Neural cell (in vitro differentiated cells): ENCODE measurements around the gene TDRD3. TPM values are rescaled to one million over a fixed set of nuclear protein-coding genes. Genes with fewer than 3 reads are reported as not detected.

Experiments used
- H2AFZ ChIP-seq: fragments of 200-600, 300-800 bp; sonication (generic), shearing (Covaris generic); 2 replicates; pipeline ENCODE4 v1.6.0; 2014; ENCODE audit warnings: low read depth, mild to moderate bottlenecking, antibody characterized with exemption, low read length, moderate library complexity
- H3F3A ChIP-seq: fragments of 200-600 bp; shearing (Covaris generic); 2 replicates; pipeline ENCODE4 v1.6.1; 2016; ENCODE audit warnings: mild to moderate bottlenecking, moderate library complexity, mixed read lengths, antibody characterized with exemption, low read length; ENCODE audit not compliant: insufficient read depth, poor library complexity, severe bottlenecking
- H3K27ac ChIP-seq: fragments of 200-600, 300-800 bp; sonication (generic), shearing (Covaris generic); 2 replicates; pipeline ENCODE4 v1.5.1; 2014; ENCODE audit warnings: mild to moderate bottlenecking, low read length, moderate library complexity
- H3K27me3 ChIP-seq: fragments of 300-800, 200-600 bp; sonication (generic), shearing (Covaris generic); 2 replicates; pipeline ENCODE4 v1.6.0; 2014; ENCODE audit warnings: mild to moderate bottlenecking, low read depth, low read length, moderate library complexity; ENCODE audit not compliant: insufficient read depth
- H3K36me3 ChIP-seq: fragments of 300-800, 200-600 bp; sonication (generic), shearing (Covaris generic); 2 replicates; pipeline ENCODE4 v1.5.1; 2014; ENCODE audit warnings: mild to moderate bottlenecking, antibody characterized with exemption, low read length, moderate library complexity; ENCODE audit not compliant: insufficient read depth
- H3K4me2 ChIP-seq: fragments of 300-800, 200-600 bp; sonication (generic), shearing (Covaris generic); 2 replicates; pipeline ENCODE4 v1.6.0; 2014; ENCODE audit warnings: mild to moderate bottlenecking, low read length
- H3K4me3 ChIP-seq: fragments of 300-800, 200-600 bp; sonication (generic), shearing (Covaris generic); 2 replicates; pipeline ENCODE4 v1.5.1; 2014; ENCODE audit warnings: mild to moderate bottlenecking, low read length, moderate library complexity
- H3K79me2 ChIP-seq: fragments of 200-600 bp; shearing (Covaris generic); replicated peaks from 2 replicates; pipeline ENCODE4 v1.6.0; 2014; ENCODE audit warnings: mild to moderate bottlenecking, low read length, moderate library complexity; ENCODE audit not compliant: insufficient read depth
- H3K9ac ChIP-seq: fragments of 300-800, 200-600 bp; sonication (generic), shearing (Covaris generic); 2 replicates; pipeline ENCODE4 v1.6.1; 2016; ENCODE audit warnings: mild to moderate bottlenecking, low read length, mixed read lengths
- H3K9me2 ChIP-seq: fragments of 200-600 bp; shearing (Covaris generic); 2 replicates; pipeline ENCODE4 v1.6.1; 2016; ENCODE audit warnings: mild to moderate bottlenecking, low read length, mixed read lengths; ENCODE audit not compliant: insufficient read depth
- H3K9me3 ChIP-seq: fragments of 200-600, 300-800 bp; sonication (generic), shearing (Covaris generic); 2 replicates; pipeline ENCODE4 v1.6.1; 2016; ENCODE audit warnings: mild to moderate bottlenecking, mixed run types, low read length, moderate library complexity, mixed read lengths
- H4K20me1 ChIP-seq: fragments of 200-600 bp; shearing (Covaris generic); 2 replicates; pipeline ENCODE4 v1.6.1; 2016; ENCODE audit warnings: mild to moderate bottlenecking, mixed run types; ENCODE audit not compliant: insufficient read depth
- CTCF ChIP-seq: fragments of 450-650 bp; IDR thresholded peaks from 2 replicates; pipeline ENCODE4 v1.5.1; 2014; ENCODE audit warnings: antibody characterized with exemption, mild to moderate bottlenecking, moderate library complexity; ENCODE audit not compliant: poor library complexity, severe bottlenecking
- EP300 ChIP-seq: fragments of 450-650 bp; conservative IDR thresholded peaks from 2 replicates; pipeline ENCODE4 v1.6.1; 2014; ENCODE audit warnings: antibody characterized with exemption, mild to moderate bottlenecking, moderate library complexity; ENCODE audit not compliant: poor library complexity, severe bottlenecking
- EZH2 ChIP-seq: fragments of 200-600, 300-800 bp; shearing (Covaris generic), sonication (generic); IDR thresholded peaks from 2 replicates; pipeline ENCODE4 v1.6.1; 2014; ENCODE audit warnings: antibody characterized with exemption, low read length, borderline replicate concordance, mild to moderate bottlenecking; ENCODE audit not compliant: insufficient read depth, poor library complexity, severe bottlenecking
- MXI1 ChIP-seq: fragments of 450-650 bp; conservative IDR thresholded peaks from 2 replicates; pipeline ENCODE4 v1.6.1; 2014; ENCODE audit warnings: antibody characterized with exemption, mild to moderate bottlenecking; ENCODE audit not compliant: poor library complexity, severe bottlenecking
- POLR2AphosphoS5 ChIP-seq: IDR thresholded peaks from 2 replicates; pipeline ENCODE4 v1.6.1; 2012
- RAD21 ChIP-seq: fragments of 450-650 bp; conservative IDR thresholded peaks from 2 replicates; pipeline ENCODE4 v1.6.1; 2014; ENCODE audit warnings: antibody characterized with exemption, mild to moderate bottlenecking, moderate library complexity
- REST ChIP-seq: IDR thresholded peaks from 2 replicates; pipeline ENCODE4 v1.6.1; 2012; ENCODE audit warnings: borderline replicate concordance
- SMC3 ChIP-seq: fragments of 450-650 bp; conservative IDR thresholded peaks from 2 replicates; pipeline ENCODE4 v1.6.1; 2014; ENCODE audit warnings: antibody characterized with exemption, mild to moderate bottlenecking, moderate library complexity; ENCODE audit not compliant: poor library complexity
- TAF1 ChIP-seq: IDR thresholded peaks from 2 replicates; pipeline ENCODE4 v1.6.1; 2012; ENCODE audit warnings: low read depth
- polyA plus RNA-seq: library from polyadenylated mRNA; depleted of rRNA; stranded (reverse); fragments of >200 nt; gene quantifications from 2 replicates; pipeline ENCODE4 v1.2.3, GENCODE V29; 2014

Gene TDRD3
- polyA plus RNA-seq, 1 donor from 2014 or later: 10.0 TPM

GRCh38 chr13:60577761-60578160 is 180.7 kb downstream of the TDRD3 start:
- Histone ChIP-seq H2AFZ (no peak overlapping the region), H3F3A (no peaks in the 10 kb centered on the region), H3K9ac (no peak overlapping the region), H3K9me2 (no peaks in the 10 kb centered on the region), H3K9me3 (no peaks in the 10 kb centered on the region), H4K20me1 (no peaks in the 10 kb centered on the region), H3K27me3 (no peaks in the 10 kb centered on the region), H3K4me3 (no peak overlapping the region), H3K4me2 (no peak overlapping the region), H3K79me2 (no peaks in the 10 kb centered on the region), H3K27ac (no peak overlapping the region), H3K36me3 (no peaks in the 10 kb centered on the region)
- TF ChIP-seq POLR2AphosphoS5 (no peak), EZH2 (no peak), REST (no peak), TAF1 (no peak), SMC3 (no peak), CTCF (no peak), MXI1 (no peak), RAD21 (no peak), EP300 (no peak)

- Histone ChIP-seq H3K9me2 (no peaks in the 10 kb centered on the region), H2AFZ (no peak overlapping the region), H3K9ac (no peak overlapping the region), H3K4me2 (no peak overlapping the region), H3F3A (no peaks in the 10 kb centered on the region), H4K20me1 (no peaks in the 10 kb centered on the region), H3K36me3 (no peaks in the 10 kb centered on the region), H3K27ac (peak overlapping the region; percentile 18), H3K4me3 (peak overlapping the region; percentile 6), H3K79me2 (no peaks in the 10 kb centered on the region), H3K9me3 (no peaks in the 10 kb centered on the region), H3K27me3 (no peaks in the 10 kb centered on the region)
- TF ChIP-seq TAF1 (no peak), MXI1 (no peak), CTCF (peak; percentile 40)
Observed at GRCh38 chr13:60583196-60583888, 186.3 kb downstream of the TDRD3 start.
